Measurements from ENCODE around the gene WWC2.
"Not testable (repeated sequence)": the region's sequence is repeated elsewhere in the genome, so short reads cannot be mapped to it uniquely, and the experiment has no call there.

Gene WWC2

DNA sequence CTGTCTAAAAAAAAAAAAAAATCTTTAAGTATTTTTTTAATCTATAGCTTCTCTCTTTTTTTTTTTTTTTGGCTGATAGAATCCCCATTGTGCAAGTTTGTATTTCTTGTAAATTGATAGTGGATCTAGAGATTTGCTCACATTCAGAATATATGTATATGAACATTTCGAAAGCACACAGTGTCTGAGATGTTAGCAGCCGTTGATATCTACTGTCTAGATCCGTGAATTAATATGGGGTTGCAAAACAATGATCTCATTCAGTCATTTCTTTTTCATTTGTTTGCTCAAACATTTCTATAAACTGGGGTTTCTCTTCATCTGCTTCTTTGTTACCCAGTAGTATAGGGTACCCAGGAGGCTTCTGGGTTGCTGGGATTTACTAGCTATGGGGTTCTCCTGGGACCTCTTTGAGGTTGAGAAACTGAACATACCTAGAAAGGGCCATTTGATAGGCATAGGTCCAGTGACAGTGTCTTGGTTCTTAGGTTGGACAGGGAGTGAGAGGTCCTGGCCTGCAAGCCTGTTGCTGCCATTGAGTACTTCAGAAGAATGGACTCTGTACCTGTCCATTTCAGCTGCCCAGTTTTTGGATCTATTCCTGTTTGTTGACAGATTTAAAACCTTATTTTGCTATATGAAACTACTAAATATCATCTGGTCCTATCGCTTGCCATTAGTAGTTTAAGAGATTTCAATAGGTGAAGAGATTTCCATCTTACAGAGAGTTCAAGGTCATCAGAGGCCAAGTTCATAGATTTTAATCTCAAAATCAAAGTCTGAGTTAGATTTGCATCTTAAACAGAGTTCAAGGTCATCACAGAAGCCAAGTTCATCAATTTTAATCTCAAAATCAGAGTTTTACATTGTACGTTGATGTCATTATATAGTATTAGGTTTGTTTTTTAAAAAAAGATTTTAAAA, 50.8 kb downstream of the WWC2 start:
- WGBS (ENCODE audit: extremely low coverage, insufficient coverage, low lambda C conversion rate), result no CpG with 5 or more reads among the region's 5 CpGs

GRCh38 chr4:183150664-183151063, 51.6 kb downstream of the WWC2 start:
- not testable (repeated sequence) for H2BK120ac ChIP-seq (ENCODE audit: low read depth, low read length); H4K5ac ChIP-seq (ENCODE audit: low read length); H3K27ac ChIP-seq (ENCODE audit: low read depth, low read length); DNase-seq; H3K56ac ChIP-seq (ENCODE audit: low read length); H3K36me3 ChIP-seq (ENCODE audit: control insufficient read depth, insufficient read depth, low read length); H2BK5ac ChIP-seq (ENCODE audit: low read length); H3K23ac ChIP-seq (ENCODE audit: low read length); H4K8ac ChIP-seq (ENCODE audit: low read depth, low read length); H3K4me1 ChIP-seq (ENCODE audit: control insufficient read depth, low read depth, low read length); H3K4me2 ChIP-seq (ENCODE audit: low read length); H2AK5ac ChIP-seq (ENCODE audit: low read length); H3K4ac ChIP-seq (ENCODE audit: low read depth, low read length); H3K27me3 ChIP-seq (ENCODE audit: insufficient read depth, low read length, poor library complexity); H3K4me3 ChIP-seq (ENCODE audit: low read length); H3K9ac ChIP-seq (ENCODE audit: low read length); H3K18ac ChIP-seq (ENCODE audit: low read length); H2BK15ac ChIP-seq (replicated peaks; ENCODE audit: low read depth)
- peaks cover 13% of the 10 kb centered on the region for H3K79me1 ChIP-seq (ENCODE audit: low read length)
- no CpG with 5 or more reads among the region's 5 CpGs for WGBS (ENCODE audit: extremely low coverage, insufficient coverage, low lambda C conversion rate)
- H3K79me2 ChIP-seq (ENCODE audit: control insufficient read depth, insufficient read depth, low read length), result peaks cover 54% of the 10 kb centered on the region

More for the DNA sequence above, 50.8 kb downstream of the WWC2 start:
- H3K36me3 ChIP-seq (ENCODE audit: control insufficient read depth, insufficient read depth, low read length), result no peaks in the 10 kb centered on the region
- H4K5ac ChIP-seq (ENCODE audit: low read length), result no peak overlapping the region
- no peak overlapping the region for H2BK15ac ChIP-seq (replicated peaks; ENCODE audit: low read depth)
- H3K56ac ChIP-seq (ENCODE audit: low read length), result no peak overlapping the region
- no peaks in the 10 kb centered on the region for H3K27me3 ChIP-seq (ENCODE audit: insufficient read depth, low read length, poor library complexity)
- no peak overlapping the region for H3K4me2 ChIP-seq (ENCODE audit: low read length)
- H4K8ac ChIP-seq (ENCODE audit: low read depth, low read length), result no peak overlapping the region
- DNase-seq, result no peak
- no peak overlapping the region for H2AK5ac ChIP-seq (ENCODE audit: low read length)
- peaks cover 50% of the 10 kb centered on the region for H3K79me2 ChIP-seq (ENCODE audit: control insufficient read depth, insufficient read depth, low read length)
- H2BK120ac ChIP-seq (ENCODE audit: low read depth, low read length), result no peak overlapping the region
- H3K18ac ChIP-seq (ENCODE audit: low read length), result no peak overlapping the region
- H3K4ac ChIP-seq (ENCODE audit: low read depth, low read length), result no peak overlapping the region
- H3K23ac ChIP-seq (ENCODE audit: low read length), result no peak overlapping the region
- H3K4me1 ChIP-seq (ENCODE audit: control insufficient read depth, low read depth, low read length), result peaks cover 8% of the 10 kb centered on the region
- no peak overlapping the region for H3K9ac ChIP-seq (ENCODE audit: low read length)
- no peak overlapping the region for H3K27ac ChIP-seq (ENCODE audit: low read depth, low read length)
- H3K4me3 ChIP-seq (ENCODE audit: low read length), result no peak overlapping the region
- H3K79me1 ChIP-seq (ENCODE audit: low read length), result peaks cover 13% of the 10 kb centered on the region
- no peak overlapping the region for H2BK5ac ChIP-seq (ENCODE audit: low read length)

DNA sequence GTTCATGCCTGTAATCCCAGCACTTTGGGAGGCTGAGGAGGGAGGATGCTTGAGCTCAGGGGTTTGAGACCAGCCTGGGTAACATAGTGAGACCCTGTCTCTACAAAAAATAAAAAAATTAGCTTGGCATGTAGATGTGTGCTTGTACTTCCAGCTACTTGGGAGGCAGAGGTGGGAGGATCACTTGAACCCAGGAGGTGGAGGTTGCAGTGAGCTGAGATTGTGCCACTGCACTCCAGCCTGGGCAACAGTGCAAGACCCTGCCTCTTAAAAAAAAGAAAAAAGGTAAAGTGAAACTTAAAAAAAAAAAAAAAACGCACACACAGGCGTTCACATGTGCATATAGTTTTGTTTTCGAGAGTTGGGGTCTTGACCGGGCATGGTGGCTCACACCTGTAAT, 53.2 kb downstream of the WWC2 start:
- DNase-seq; H3K27me3 ChIP-seq (ENCODE audit: insufficient read depth, low read length, poor library complexity); H3K4me1 ChIP-seq (ENCODE audit: control insufficient read depth, low read depth, low read length); H3K4me2 ChIP-seq (ENCODE audit: low read length); H3K4me3 ChIP-seq (ENCODE audit: low read length); H2BK15ac ChIP-seq (replicated peaks; ENCODE audit: low read depth); H2BK120ac ChIP-seq (ENCODE audit: low read depth, low read length); H3K56ac ChIP-seq (ENCODE audit: low read length); H3K36me3 ChIP-seq (ENCODE audit: control insufficient read depth, insufficient read depth, low read length); H2BK5ac ChIP-seq (ENCODE audit: low read length); H3K23ac ChIP-seq (ENCODE audit: low read length); H3K4ac ChIP-seq (ENCODE audit: low read depth, low read length); H4K8ac ChIP-seq (ENCODE audit: low read depth, low read length); H4K5ac ChIP-seq (ENCODE audit: low read length); H3K9ac ChIP-seq (ENCODE audit: low read length); H3K18ac ChIP-seq (ENCODE audit: low read length); H3K27ac ChIP-seq (ENCODE audit: low read depth, low read length); H2AK5ac ChIP-seq (ENCODE audit: low read length): not testable (repeated sequence)
- Histone ChIP-seq H3K79me2 (ENCODE audit: control insufficient read depth, insufficient read depth, low read length) (peaks cover 49% of the 10 kb centered on the region), H3K79me1 (ENCODE audit: low read length) (peaks cover 10% of the 10 kb centered on the region)
- WGBS (ENCODE audit: extremely low coverage, insufficient coverage, low lambda C conversion rate), result no CpG with 5 or more reads among the region's 4 CpGs

GRCh38 chr4:183153190-183153916, 54.3 kb downstream of the WWC2 start:
- peak overlapping the region; percentile 19 for H3K56ac ChIP-seq (ENCODE audit: low read length)
- H3K79me1 ChIP-seq (ENCODE audit: low read length), result peaks cover 11% of the 10 kb centered on the region
- no peaks in the 10 kb centered on the region for H3K36me3 ChIP-seq (ENCODE audit: control insufficient read depth, insufficient read depth, low read length)
- no peaks in the 10 kb centered on the region for H3K27me3 ChIP-seq (ENCODE audit: insufficient read depth, low read length, poor library complexity)
- no peak overlapping the region for H4K8ac ChIP-seq (ENCODE audit: low read depth, low read length)
- H3K4me3 ChIP-seq (ENCODE audit: low read length), result no peak overlapping the region
- no peak overlapping the region for H2AK5ac ChIP-seq (ENCODE audit: low read length)
- no CpG with 5 or more reads among the region's 6 CpGs for WGBS (ENCODE audit: extremely low coverage, insufficient coverage, low lambda C conversion rate)
- H2BK15ac ChIP-seq (replicated peaks; ENCODE audit: low read depth), result no peak overlapping the region
- no peak overlapping the region for H4K5ac ChIP-seq (ENCODE audit: low read length)
- DNase-seq, result peak; percentile 91
- H3K18ac ChIP-seq (ENCODE audit: low read length), result no peak overlapping the region
- no peak overlapping the region for H2BK120ac ChIP-seq (ENCODE audit: low read depth, low read length)
- peak overlapping the region; percentile 36 for H3K4ac ChIP-seq (ENCODE audit: low read depth, low read length)
- peaks cover 8% of the 10 kb centered on the region for H3K4me1 ChIP-seq (ENCODE audit: control insufficient read depth, low read depth, low read length)
- H3K27ac ChIP-seq (ENCODE audit: low read depth, low read length), result no peak overlapping the region
- H3K4me2 ChIP-seq (ENCODE audit: low read length), result no peak overlapping the region
- no peak overlapping the region for H2BK5ac ChIP-seq (ENCODE audit: low read length)
- H3K23ac ChIP-seq (ENCODE audit: low read length), result no peak overlapping the region
- no peak overlapping the region for H3K9ac ChIP-seq (ENCODE audit: low read length)
- peaks cover 53% of the 10 kb centered on the region for H3K79me2 ChIP-seq (ENCODE audit: control insufficient read depth, insufficient read depth, low read length)

- no peak overlapping the region for H3K4ac ChIP-seq (ENCODE audit: low read depth, low read length)
- H3K79me2 ChIP-seq (ENCODE audit: control insufficient read depth, insufficient read depth, low read length), result peaks cover 56% of the 10 kb centered on the region
- peak overlapping the region; percentile 40 for H3K27ac ChIP-seq (ENCODE audit: low read depth, low read length)
- H2BK15ac ChIP-seq (replicated peaks; ENCODE audit: low read depth), result no peak overlapping the region
- H4K5ac ChIP-seq (ENCODE audit: low read length), result no peak overlapping the region
- H3K4me1 ChIP-seq (ENCODE audit: control insufficient read depth, low read depth, low read length), result peaks cover 8% of the 10 kb centered on the region
- H3K9ac ChIP-seq (ENCODE audit: low read length), result no peak overlapping the region
- no peak overlapping the region for H2AK5ac ChIP-seq (ENCODE audit: low read length)
- H3K27me3 ChIP-seq (ENCODE audit: insufficient read depth, low read length, poor library complexity), result no peaks in the 10 kb centered on the region
- no CpG with 5 or more reads among the region's 10 CpGs for WGBS (ENCODE audit: extremely low coverage, insufficient coverage, low lambda C conversion rate)
- no peak overlapping the region for H2BK120ac ChIP-seq (ENCODE audit: low read depth, low read length)
- no peak overlapping the region for H3K4me2 ChIP-seq (ENCODE audit: low read length)
- H3K4me3 ChIP-seq (ENCODE audit: low read length), result no peak overlapping the region
- peak overlapping the region; percentile 47 for H3K56ac ChIP-seq (ENCODE audit: low read length)
- H2BK5ac ChIP-seq (ENCODE audit: low read length), result no peak overlapping the region
- H3K79me1 ChIP-seq (ENCODE audit: low read length), result peaks cover 16% of the 10 kb centered on the region
- peak; percentile 76 for DNase-seq
- H3K36me3 ChIP-seq (ENCODE audit: control insufficient read depth, insufficient read depth, low read length), result no peaks in the 10 kb centered on the region
- H3K18ac ChIP-seq (ENCODE audit: low read length), result no peak overlapping the region
- H3K23ac ChIP-seq (ENCODE audit: low read length), result no peak overlapping the region
- H4K8ac ChIP-seq (ENCODE audit: low read depth, low read length), result no peak overlapping the region
These were observed 55.8 kb downstream of the WWC2 start for GRCh38 chr4:183154701-183155391.

Data from mesendoderm (in vitro differentiated cells).